ENCODE measurements around the gene LCE1A.
A peak's percentile ranks its signal among the peaks of the same experiment; 100 is the strongest.

Gene LCE1A

DNA sequence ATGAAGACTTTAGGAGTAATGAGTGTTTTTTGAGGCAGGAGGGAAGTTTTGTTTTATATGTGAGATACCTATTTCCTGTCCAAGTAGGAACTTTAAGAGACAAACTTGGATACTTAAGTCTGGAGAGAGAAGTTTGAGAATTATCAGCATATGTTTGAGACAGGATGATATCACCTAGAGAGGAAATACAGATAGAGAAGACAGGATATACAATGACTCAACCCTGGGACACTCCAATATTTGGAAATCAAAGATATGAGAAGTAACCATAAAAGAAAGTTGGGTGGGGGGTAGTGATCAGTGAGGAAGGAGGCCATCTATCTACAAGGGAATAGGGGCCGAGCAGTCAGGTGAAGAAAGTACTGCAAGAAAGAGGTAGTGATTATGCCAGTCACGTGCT, 39.0 kb downstream of the LCE1A start:
- TF ChIP-seq CTCF (IDR thresholded peaks at IDR 0.05): no peak
- no peak for DNase-seq (ENCODE audit: low spot score)
- H3K27ac ChIP-seq: no peak overlapping the region
- H3K4me3 ChIP-seq: no peak overlapping the region

DNA sequence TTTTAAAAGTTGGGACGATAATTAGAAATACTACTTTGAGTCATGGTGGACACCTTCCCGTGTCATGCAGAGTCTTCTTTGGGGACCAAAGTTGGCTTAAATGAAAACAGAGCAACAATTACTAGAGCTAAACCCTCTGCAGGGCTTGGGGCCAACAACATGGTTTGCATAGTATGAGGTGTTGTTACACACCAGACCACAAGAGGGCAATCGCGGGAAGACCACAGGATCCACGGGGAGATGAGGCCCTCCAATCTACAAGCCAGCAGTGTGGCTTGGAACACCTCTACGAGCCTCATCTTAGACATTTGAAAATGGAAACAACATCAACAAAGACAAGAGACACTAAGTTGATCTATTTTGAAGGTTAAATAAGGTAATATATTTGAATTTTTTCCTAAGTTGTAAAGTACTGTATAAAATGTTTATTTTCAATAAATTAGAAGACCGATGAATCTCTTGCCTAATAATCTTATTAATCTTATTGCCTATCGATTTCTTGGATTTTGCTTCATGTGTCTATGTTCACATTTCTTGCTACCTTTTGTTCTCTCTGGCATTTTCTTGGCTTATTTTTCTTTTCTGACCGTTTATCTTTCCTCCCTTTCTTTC, 42.6 kb downstream of the LCE1A start:
- TF ChIP-seq CTCF (IDR thresholded peaks at IDR 0.05): peak; percentile 45
- H3K4me3 ChIP-seq: no peak overlapping the region
- no peak for DNase-seq (ENCODE audit: low spot score)
- H3K27ac ChIP-seq: no peak overlapping the region

- no peak for TF ChIP-seq CTCF (IDR thresholded peaks at IDR 0.05)
- no peak overlapping the region for H3K27ac ChIP-seq
- DNase-seq (ENCODE audit: low spot score): no peak
- H3K4me3 ChIP-seq: no peak overlapping the region
These were observed 43.8 kb downstream of the LCE1A start for GRCh38 chr1:152870831-152871730.

DNA sequence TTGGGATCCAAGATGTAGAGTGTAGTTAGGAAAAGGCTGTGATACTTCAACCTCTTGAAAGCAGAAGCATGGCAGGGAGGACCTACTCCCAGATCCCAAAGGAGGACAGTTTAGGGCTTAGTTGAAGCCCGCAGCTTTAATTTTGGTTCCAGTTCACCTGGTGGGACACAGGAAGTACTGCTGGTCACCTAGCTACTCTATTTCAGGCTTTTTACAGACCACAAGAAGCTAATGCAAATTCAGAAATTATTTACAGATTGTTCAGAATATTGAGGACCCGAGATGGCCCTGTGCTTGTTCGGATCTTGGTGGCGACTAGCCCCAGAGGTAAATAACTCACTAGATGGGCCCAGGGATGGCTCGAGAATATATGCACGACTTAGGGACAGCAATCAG, 44.5 kb downstream of the LCE1A start:
- DNase-seq (ENCODE audit: low spot score): no peak
- Histone ChIP-seq H3K27ac (no peak overlapping the region), H3K4me3 (no peak overlapping the region)
- TF ChIP-seq CTCF (IDR thresholded peaks at IDR 0.05): no peak

GRCh38 chr1:152873495-152873894, 46.2 kb downstream of the LCE1A start:
- H3K4me3 ChIP-seq: no peak overlapping the region
- TF ChIP-seq CTCF (IDR thresholded peaks at IDR 0.05): no peak
- no peak for DNase-seq (ENCODE audit: low spot score)
- no peak overlapping the region for H3K27ac ChIP-seq

DNA sequence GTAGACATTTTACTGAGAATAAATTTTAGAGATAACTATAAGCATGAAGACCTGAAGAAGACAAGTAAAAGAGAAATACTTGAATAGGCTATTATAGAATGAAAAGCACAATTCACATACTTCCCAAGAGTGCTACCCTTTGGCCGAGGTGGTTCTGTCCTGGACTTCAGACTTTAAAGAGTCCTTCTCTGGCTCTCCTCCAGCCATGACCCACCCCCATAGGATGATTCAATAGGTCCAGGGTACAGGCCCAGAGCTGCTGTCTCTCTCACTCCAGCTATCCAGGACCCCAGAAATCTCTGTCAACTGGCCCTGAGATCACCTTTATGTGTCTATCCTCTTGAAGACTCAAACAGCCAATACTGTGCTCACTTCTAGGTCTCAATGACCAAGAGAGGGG, 49.6 kb downstream of the LCE1A start:
- no peak overlapping the region for H3K4me3 ChIP-seq
- no peak overlapping the region for H3K27ac ChIP-seq
- DNase-seq (ENCODE audit: low spot score): no peak
- no peak for TF ChIP-seq CTCF (IDR thresholded peaks at IDR 0.05)

All from coronary artery (tissue), 2 donors.